Measurements from ENCODE around the gene SYT13. TPM values are rescaled to one million over a fixed set of nuclear protein-coding genes. Genes with fewer than 3 reads are reported as not detected.

SYT13 gene
- polyA plus RNA-seq, 10 donors = 0.21 to 1.2 (median 0.44) TPM

DNA sequence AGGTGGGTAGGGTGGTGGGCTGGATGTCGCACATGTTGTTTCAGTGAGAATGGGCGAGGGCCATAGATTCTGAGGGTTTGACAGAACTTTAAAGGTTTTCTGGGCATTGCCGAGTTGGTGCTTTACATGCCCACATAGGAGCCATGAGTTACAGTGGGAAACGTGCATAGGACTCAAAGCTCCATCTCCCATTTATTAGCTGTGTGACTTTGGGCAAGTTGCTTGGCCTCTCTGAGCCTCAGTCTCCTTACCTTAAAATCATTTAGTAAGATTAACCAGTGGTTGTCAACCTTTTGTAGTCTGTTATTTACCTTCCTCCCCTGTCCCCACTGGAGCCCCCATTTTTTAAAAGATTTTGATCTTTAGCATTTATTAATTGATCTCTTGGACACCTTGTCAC is 67.4 kb downstream of the SYT13 start:
- no peak for DNase-seq

DNA sequence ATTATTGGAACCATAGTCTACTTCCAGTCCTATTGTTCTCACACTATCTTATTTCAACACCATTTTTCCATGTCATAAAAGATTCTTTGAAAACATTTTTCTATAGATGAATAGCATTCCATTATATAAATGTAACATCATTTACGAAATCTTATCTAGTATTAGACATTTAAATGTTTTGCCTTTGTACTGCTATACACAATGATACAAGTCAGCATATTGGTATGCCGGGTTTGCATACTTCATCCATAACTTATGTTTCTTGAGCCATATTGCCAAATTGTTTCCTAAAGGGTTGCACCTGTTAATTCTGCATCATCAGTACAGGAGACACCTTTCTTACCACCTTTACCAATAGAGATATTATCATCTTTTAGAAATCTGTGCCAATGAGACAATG is 68.2 kb downstream of the SYT13 start:
- no peak for DNase-seq

DNA sequence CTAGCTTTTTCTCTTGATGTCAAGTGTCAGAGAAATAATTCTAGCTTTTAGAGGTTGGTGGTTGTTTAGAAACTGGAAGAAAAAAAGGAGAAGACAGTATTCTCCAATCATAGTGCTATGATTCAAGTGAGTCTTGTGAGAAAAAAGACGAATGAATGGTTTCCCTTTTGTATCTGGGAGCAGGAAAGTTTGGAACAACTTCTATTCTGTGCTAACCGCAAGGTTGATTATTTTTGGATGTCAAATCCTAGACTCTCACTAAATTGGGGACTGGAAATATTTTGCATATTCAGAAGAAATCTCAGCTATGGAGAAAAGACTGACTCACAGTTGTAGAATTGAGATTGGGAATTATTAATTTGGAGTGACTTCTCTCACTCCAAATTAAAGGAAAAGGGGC is 69.2 kb downstream of the SYT13 start:
- DNase-seq = no peak

DNA sequence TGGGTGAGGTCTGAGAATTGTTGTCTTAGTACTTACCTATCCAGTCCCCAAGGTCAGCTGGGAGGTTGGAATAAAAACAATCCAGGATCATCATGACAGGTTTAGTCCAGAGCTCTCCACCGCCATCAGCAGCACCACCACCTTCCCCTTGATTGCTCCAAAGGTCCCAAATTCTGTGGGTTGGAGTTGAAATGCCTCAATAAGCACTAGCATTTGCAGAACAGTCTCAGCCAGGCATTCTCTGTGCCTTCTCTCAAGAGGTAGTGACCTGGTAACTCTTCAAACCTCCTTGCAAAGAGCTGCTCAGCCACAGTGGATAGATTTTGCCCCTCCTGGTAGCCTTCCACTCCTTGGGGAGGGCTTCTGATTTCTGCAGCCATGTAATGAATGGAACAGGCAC is 70.1 kb downstream of the SYT13 start:
- no peak for DNase-seq

DNA sequence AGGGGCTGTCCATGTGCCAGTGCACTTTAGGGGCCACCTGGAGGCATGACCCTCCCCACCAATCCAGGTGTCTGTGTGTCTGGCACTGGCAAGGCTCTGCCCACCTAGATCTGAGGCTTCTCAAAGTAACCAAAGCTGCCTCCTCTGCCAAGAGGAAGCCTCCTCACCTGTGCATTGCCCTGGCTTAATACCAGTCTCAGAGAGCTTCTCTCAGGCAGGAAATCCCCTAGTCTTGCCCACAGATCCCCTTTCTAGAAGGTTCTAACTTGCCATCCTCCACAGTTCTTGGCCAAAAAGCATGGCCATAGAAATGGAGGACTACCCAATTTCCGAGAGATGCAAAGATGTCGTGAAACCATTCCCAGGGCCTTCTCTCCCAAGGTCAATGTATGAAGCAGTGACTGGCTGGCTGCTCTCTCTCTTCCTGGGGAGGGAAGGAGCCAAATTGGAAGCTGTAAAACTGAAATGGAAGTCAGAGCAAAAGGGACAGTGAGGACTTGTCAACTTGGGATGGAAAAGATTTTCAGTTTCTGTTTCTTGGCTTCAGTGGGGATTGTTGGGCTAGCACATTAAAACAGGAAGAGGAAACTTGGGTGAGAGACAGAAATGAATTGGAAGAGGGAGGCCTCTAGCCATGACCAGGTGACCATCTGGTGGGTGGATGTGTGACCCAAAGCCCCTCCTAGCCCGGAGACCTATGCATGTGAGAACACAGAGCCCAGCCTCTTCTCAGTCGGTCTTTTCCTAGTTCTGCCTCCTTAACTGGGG is 70.9 kb downstream of the SYT13 start:
- DNase-seq = no peak

DNA sequence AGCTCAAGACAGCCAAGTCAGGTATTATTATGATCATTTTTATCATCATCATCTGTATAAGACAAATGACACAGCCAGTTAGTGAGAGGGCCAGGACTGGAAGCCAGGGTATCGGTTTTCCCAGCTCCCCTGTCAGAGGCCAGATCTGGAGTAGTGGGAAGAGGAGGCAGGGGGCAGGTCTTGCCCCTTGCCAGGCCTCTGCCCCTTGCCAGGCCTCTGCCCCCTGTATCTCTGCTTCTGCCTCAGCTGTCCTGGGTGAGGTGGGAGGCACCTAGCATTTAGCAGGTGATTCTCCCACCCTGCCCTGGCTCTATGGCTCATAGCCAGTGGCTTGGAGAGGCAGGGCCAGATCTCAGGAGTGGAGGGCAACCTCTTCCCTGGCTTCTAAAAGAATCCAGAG is 72.4 kb downstream of the SYT13 start:
- DNase-seq = no peak

DNA sequence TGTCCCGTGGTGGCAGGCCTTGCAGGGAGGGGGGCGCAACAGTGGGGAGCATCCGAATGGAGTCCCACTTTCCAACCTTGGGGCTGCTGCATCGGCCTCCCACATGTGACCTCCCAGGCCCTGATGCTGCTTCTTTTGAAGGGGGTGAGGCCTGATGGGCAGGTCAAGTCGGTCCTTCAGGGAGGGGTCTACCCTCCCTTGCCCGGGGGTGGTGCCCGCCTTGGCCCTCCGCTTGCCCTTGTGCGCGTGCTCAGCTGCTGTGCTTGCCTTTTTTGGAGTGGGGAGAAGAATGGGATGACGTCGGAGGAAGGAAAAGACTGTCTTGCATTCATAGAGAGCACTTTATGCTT is 72.8 kb downstream of the SYT13 start:
- no peak for DNase-seq

DNA sequence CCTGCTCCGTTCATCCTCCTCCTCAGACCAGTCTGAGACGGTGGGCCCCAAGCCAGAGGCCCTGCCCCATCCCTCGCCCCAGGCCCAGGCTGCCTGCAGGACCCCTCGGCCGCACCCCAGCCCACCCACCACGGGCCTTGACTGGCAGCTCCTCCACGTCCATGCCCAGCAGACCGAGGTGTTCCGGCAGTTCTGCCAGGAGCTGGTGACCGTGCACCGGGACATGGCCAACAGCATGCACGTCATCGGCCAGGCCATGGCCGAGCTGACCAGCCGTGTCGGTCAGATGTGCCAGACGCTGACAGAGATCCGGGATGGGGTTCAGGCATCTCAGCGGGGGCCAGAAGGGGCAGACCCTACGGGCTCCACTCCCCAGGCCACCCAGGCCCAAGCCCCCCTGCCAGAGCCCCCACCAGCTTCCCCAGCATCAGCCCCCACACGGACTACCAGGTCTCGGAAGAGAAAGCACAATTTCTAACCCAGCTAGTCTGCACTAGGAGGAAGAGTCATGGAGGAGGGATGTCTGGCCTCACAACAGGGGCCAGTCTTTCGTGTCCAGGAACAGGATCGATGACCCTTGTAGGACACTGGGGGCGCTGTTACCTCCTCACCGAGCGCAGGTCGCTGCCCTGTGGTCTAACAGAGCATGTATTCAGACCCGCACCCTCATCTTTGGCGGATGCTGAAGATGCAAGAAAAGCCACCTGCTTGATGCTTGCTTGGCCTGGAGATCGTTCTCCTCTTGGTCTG is 73.4 kb downstream of the SYT13 start:
- DNase-seq = no peak

DNA sequence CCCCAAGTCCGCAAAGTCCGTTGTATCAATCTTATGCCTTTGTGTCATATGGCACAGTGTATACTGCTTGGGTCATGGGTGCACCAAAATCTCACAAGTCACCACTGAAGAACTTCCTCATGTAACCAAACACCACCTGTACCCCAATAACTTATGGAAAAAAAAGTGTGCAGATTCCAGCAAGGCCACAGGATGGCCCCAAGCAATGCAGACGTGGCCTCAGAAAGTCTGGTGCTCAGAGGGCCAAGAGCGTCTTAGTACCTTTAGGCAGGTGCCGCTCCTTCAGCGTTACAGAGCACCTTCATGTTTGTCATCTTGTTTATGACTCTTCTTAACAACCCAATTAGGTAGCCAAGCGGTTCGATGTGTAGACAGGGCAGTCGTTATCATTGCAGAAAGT is 74.4 kb downstream of the SYT13 start:
- no peak for DNase-seq

DNA sequence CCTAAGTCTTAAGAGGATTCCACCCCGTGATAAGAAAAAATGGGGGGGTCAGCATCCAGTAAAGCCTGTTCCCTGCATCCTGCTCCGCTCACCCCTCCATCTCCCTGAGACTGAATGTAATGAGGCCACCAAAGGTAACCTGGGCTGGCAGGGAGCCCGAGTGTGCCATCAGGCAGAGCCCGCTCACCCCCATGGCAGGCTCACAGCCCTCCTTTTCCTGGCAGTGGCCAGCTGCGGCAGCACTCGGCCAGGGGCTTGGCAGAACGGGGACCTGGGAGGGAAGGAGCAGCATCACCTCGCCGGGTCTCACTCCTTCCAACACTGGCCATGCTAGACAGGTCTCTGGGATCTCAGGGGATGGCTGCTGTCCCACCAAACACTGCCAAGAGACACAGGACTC is 75.3 kb downstream of the SYT13 start:
- peak in 1 of 3 donors; percentile 42 for DNase-seq

DNA sequence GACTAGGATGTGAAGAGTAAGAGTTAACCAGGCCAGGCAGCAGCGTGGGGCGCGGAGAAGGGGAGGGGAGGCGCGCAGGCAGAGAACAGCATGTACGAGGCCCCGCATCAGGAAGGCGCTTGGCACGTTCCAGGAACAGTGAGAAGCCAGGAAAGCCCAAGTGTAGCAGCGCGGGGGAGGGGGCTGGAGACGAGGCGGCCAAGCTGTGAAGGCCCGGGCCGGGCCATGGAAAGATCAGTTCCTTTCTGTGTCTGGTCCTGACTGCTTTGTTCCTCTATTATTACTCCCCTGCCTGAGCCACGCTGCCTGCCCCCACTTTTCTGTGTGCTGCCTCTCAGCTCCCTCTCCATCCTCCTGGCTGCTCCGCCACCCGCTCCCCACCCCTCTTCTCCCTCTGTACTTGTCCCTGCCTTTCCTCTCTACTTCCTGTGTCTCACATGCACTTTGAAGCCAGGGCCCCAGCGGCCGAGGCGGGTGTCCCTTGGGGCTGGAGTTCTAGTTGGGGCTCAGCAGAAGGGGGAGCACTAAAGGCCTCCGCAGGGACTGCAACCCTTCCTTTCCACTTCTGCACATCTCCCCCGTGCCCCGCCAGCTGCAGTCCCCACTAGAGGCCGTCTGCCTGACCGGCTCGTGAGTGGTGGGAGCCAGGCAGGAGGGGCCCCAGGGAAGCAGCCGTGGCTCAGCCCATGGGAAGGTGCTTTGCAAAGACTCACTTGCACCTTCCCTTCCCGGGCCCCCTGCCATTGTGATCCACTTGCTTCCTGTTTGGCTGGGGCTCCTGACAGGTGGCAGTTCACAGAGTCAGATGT is 76.0 kb downstream of the SYT13 start:
- DNase-seq = peak; percentile 87 to 98 (median 94)

DNA sequence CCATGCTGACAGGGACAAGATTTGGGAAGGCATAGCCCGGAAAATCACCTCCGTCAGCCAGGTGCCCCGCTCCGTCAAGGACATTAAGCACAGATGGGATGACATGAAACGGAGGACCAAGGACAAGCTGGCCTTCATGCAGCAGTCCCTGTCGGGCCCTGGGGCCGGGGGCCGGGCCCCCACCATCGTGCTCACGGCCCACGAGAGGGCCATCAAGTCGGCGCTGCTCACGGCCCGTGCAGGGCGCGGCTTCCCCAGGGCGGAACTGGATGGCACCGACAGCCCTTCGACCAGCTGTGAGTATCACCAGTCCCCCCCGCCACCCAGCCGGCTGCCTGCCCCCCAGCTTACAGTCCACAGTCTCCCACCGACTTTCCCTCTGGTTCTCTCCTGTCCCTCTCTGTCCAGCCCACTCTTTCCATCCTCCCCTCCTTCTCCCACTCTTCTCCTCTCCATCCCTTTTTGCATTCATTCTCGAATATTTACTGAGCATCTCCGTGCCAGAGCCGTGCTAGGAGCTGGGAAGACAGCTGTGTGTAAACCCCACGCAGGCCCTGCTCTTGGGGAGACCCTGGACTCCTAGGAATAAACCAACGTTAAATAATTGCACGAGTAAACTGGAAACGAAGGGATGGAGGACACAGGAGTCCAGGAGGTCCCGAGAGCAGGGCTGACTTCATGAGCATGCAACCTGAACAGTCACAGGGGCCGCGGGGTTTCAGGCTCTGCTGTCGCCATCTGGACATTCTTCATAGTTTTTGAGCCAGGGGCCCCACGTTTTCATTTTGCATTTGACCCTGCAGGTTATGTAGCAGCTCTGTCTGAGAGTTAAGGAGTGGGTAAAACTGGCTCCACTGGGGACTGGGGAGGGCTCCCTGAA is 76.9 kb downstream of the SYT13 start:
- peak in 1 of 3 donors; percentile 23 for DNase-seq

DNA sequence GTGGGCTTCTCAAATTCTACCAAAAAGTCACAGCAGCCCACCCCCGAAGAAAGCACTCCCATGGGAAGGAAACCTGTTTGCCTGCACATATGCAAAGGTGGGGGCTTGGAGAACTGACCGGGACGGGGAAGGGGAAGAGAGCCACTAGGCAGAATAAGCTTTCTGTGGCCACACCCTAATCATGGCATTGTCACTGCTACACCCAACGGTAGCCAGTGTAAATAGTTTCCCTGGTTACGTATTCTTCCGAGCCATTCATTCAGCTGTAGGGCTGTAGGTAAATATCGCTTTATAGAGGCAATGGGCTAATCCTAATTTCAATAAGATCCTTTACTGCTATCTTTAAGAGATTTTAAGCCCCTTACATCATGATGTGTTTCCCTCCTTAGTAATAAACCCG is 78.0 kb downstream of the SYT13 start:
- DNase-seq = no peak

DNA sequence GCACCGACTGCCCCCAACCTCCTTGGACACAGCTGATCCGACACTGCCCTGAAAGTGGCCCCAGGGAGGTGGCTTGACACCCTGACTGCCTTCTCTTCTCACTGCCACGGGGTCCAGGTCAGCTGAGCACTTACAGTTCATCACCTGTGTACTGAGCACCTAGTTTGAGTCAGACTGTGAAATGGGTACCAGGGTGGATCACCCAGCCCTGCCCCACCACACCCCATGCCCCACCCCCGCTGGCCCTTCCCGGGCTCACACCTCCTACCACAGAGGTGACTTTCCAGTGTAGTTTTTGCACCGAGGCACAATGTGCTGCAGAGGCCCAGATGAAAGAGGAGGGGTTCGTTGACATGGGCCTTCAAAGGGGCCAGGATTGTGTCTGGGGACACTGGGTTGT is 80.2 kb downstream of the SYT13 start:
- DNase-seq = no peak

DNA sequence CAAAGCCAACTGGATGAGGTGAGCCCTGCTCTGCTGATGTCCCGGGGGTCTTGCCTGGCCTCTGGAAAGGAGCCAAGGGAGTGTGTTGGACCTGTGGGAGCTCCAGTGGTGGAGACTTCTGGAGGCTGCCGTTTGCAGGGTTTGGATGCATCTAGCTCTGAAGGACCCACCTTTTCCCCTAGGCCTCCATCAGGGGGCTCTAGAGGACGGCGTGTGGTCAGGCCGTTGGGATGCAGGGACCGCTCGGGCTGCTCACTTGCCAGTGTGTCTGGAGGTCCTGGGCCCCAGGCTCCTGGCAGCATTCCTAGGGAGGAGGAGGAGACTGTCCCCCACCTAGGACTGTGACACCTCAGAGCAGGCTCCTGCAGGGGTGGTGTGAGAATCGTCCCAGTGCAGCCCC is 81.4 kb downstream of the SYT13 start:
- no peak for DNase-seq

DNA sequence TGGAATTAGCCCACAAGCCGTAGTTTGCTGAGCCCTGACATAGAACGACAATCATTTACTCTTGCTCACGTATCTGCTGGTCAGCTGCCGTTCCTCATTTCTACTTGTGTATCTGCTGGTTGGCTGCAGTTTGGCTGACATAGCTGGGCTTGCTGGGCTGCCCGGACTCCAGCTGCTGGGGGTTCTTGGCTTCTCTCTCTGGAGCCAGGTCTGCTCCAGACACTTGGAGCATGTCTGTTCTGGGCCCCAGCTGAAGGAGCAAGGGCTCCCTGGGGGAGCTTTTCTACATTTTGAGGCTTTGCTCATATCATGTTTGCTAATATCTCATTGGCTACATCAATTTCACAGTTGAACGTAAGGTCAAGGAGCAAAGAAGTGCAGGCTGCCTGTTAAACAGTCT is 92.4 kb downstream of the SYT13 start:
- peak; percentile 34 to 77 (median 47) for DNase-seq

Other genes starting within 250 kb of the SYT13 start
- gene PRDM11, start 139.7 kb downstream of the SYT13 start, polyA plus RNA-seq (ENCODE audit: insufficient read length in 10 of 10) = 10 to 100 TPM; 17.4 to 23.8 (median 22.4) TPM